Measurements from ENCODE around the gene ATOX1.
A peak's percentile ranks its signal among the peaks of the same experiment; 100 is the strongest.

The ATOX1 gene

GRCh38 chr5:151766975-151767374 lies 8.5 kb upstream of the ATOX1 start:
- no peak for DNase-seq

- no peak for DNase-seq
Observed at GRCh38 chr5:151764801-151765200, 6.4 kb upstream of the ATOX1 start.

- no peak for DNase-seq
Observed at GRCh38 chr5:151758141-151758429, 346 bp downstream of the ATOX1 start.

GRCh38 chr5:151757233-151758140 lies 944 bp downstream of the ATOX1 start:
- no peak for DNase-seq

- DNase-seq: no peak
Observed at GRCh38 chr5:151755383-151755782, 3.0 kb downstream of the ATOX1 start.

- no peak for DNase-seq
Observed at GRCh38 chr5:151751593-151751992, 6.8 kb downstream of the ATOX1 start.

- DNase-seq: no peak
Observed at GRCh38 chr5:151751091-151751490, 7.3 kb downstream of the ATOX1 start.

GRCh38 chr5:151750121-151750520 lies 8.3 kb downstream of the ATOX1 start:
- DNase-seq: no peak

- DNase-seq: no peak
Observed at GRCh38 chr5:151745071-151745705, 13.2 kb downstream of the ATOX1 start.

GRCh38 chr5:151743530-151743929 lies 14.9 kb downstream of the ATOX1 start:
- no peak for DNase-seq

GRCh38 chr5:151742870-151743294 lies 15.5 kb downstream of the ATOX1 start:
- DNase-seq: no peak

GRCh38 chr5:151741678-151742423 lies 16.6 kb downstream of the ATOX1 start:
- DNase-seq: no peak

GRCh38 chr5:151740958-151741373 lies 17.5 kb downstream of the ATOX1 start:
- no peak for DNase-seq

GRCh38 chr5:151740336-151740942 lies 18.0 kb downstream of the ATOX1 start:
- DNase-seq: peak in 5 of 6 experiments; percentile 13 to 48 (median 17)

GRCh38 chr5:151739939-151740335 lies 18.5 kb downstream of the ATOX1 start:
- DNase-seq: no peak

GRCh38 chr5:151739395-151739794 lies 19.0 kb downstream of the ATOX1 start:
- DNase-seq: no peak

GRCh38 chr5:151738125-151738848 lies 20.1 kb downstream of the ATOX1 start:
- DNase-seq: no peak

GRCh38 chr5:151737431-151737830 lies 21.0 kb downstream of the ATOX1 start:
- no peak for DNase-seq

GRCh38 chr5:151735646-151736045 lies 22.8 kb downstream of the ATOX1 start:
- no peak for DNase-seq

GRCh38 chr5:151734064-151734408 lies 24.4 kb downstream of the ATOX1 start:
- DNase-seq: no peak

GRCh38 chr5:151733358-151734063 lies 24.9 kb downstream of the ATOX1 start:
- no peak for DNase-seq

- DNase-seq: no peak
Observed at GRCh38 chr5:151730381-151730780, 28.1 kb downstream of the ATOX1 start.

Measured in stimulated activated naive CD4-positive, alpha-beta T cell (primary cell).